Spleen (tissue), 11 donors: ENCODE results near the gene PGM3. TPM values are rescaled to one million over a fixed set of nuclear protein-coding genes. Genes with fewer than 3 reads are reported as not detected.

Experiments used
- DNase-seq: peaks from one replicate; pipeline ENCODE4 v3.0.0-alpha.2; 2020
- H3K27ac ChIP-seq, 8 donors: fragments of 200-600 bp; sonication (generic) in 7 of 8; 1 replicate in 4 of 8; 2 replicates in 4 of 8; pipeline versions ENCODE4 v1.5.0 to v1.8.0; 2016 to 2021; ENCODE audit warnings: inconsistent platforms in 4 of 8, mild to moderate bottlenecking in 4 of 8, moderate library complexity in 1 of 8
- H3K27me3 ChIP-seq, 7 donors: fragments of 200-600 bp; sonication (generic) in 6 of 7; replicated peaks in 1 of 7; 1 replicate in 4 of 7; 2 replicates in 3 of 7; pipeline versions ENCODE4 v1.5.0 to v1.8.0; 2016 to 2021; ENCODE audit warnings: inconsistent platforms in 3 of 7, mild to moderate bottlenecking in 1 of 7
- H3K36me3 ChIP-seq, 6 donors: fragments of 200-600 bp; sonication (generic) in 5 of 6; 1 replicate in 4 of 6; 2 replicates in 2 of 6; pipeline versions ENCODE4 v1.5.0 to v1.8.0; 2016 to 2021; ENCODE audit warnings: inconsistent platforms in 2 of 6
- H3K4me1 ChIP-seq, 6 donors: fragments of 200-600 bp; sonication (generic) in 5 of 6; 1 replicate in 3 of 6; 2 replicates in 3 of 6; pipeline versions ENCODE4 v1.5.0 to v1.8.0; 2016 to 2021; ENCODE audit warnings: inconsistent platforms in 3 of 6
- H3K4me3 ChIP-seq, 8 donors: fragments of 200-600 bp; sonication (generic) in 7 of 8; 1 replicate in 4 of 8; 2 replicates in 4 of 8; pipeline versions ENCODE4 v1.5.0 to v1.8.0; 2016 to 2021; ENCODE audit warnings: inconsistent platforms in 4 of 8, mild to moderate bottlenecking in 4 of 8, moderate library complexity in 2 of 8
- H3K9me3 ChIP-seq, 8 donors: fragments of 200-600 bp; sonication (generic) in 7 of 8; 1 replicate in 4 of 8; 2 replicates in 4 of 8; pipeline versions ENCODE4 v1.5.0 to v1.8.0; 2016 to 2021; ENCODE audit warnings: inconsistent platforms in 4 of 8
- POLR2A ChIP-seq, 3 donors: fragments of 450-650 bp; IDR thresholded peaks; one replicate each; pipeline ENCODE4 v1.5.1; 2017; ENCODE audit warnings: antibody characterized with exemption in 3 of 3, mild to moderate bottlenecking in 1 of 3
- POLR2AphosphoS5 ChIP-seq, 3 donors: sonication (generic); formaldehyde crosslinking; IDR thresholded peaks; one replicate each; pipeline ENCODE4 v1.5.1; 2017; ENCODE audit warnings: antibody characterized with exemption in 3 of 3
- WGBS, 5 donors: extraction: QIAGEN DNeasy Blood & Tissue Kit in 3 of 5; methylation state at CpG; one replicate each; pipeline versions ENCODE4 v1.1.5 to v1.1.7; 2013 to 2018; 5-methylcytosine and 5-hydroxymethylcytosine counted together
- intact Hi-C: fragments of 100-400 bp; cut with DNase I; formaldehyde crosslinking; loops from one replicate; pipeline ENCODE4 v1.15.0; 2023; ENCODE audit warnings: low total_unique reads
- polyA plus RNA-seq, 3 donors: library from polyadenylated mRNA; stranded (reverse); fragments of 200-250 nt; gene quantifications; one replicate each; pipeline ENCODE4 v1.2.1, GENCODE V29; 2013
- total RNA-seq, 7 donors: library from RNA; depleted of rRNA in 3 of 7; stranded (reverse); fragments of >200 nt in 3 of 7; fragmentation: NEBNext Ultra II Directional in 4 of 7; extraction: Animal tissue kit (Norgen Biotek cat#: 25700) in 4 of 7; gene quantifications; one replicate each; pipeline versions ENCODE4 v1.1.0 to v1.2.1, GENCODE V29; 2016 to 2021
- TF ChIP-seq, protein P1 (sequence below), 11 experiments: fragments of 200-600 bp in 7 of 11; fragments of 450-650 bp in 4 of 11; sonication (generic) in 4 of 11; IDR thresholded peaks in 8 of 11; conservative IDR thresholded peaks in 3 of 11; 1 replicate in 7 of 11; 2 replicates in 4 of 11; pipeline versions ENCODE4 v1.4.0 to v1.8.0; 2016 to 2021; ENCODE audit warnings: antibody characterized with exemption in 11 of 11, inconsistent platforms in 4 of 11, mild to moderate bottlenecking in 1 of 11
- donor health status: healthy with polysubstance abuse.
- donor health status: DM: no; HTN: no; CAD: no; lungs with moderate emphysema.
- donor health status: DM: no; HTN: no; CAD: no.
- donor health status: Bipolar disorder and iron deficiency.
- donor health status: healthy.
- donor health status: DM: no; HTN: no; CAD: no.
- donor health status: DM: yes; HTN: yes; CAD: no.

Gene PGM3
- total and polyA plus RNA-seq, 10 donors: 3.5 to 32.9 (median 22.9) TPM

DNA sequence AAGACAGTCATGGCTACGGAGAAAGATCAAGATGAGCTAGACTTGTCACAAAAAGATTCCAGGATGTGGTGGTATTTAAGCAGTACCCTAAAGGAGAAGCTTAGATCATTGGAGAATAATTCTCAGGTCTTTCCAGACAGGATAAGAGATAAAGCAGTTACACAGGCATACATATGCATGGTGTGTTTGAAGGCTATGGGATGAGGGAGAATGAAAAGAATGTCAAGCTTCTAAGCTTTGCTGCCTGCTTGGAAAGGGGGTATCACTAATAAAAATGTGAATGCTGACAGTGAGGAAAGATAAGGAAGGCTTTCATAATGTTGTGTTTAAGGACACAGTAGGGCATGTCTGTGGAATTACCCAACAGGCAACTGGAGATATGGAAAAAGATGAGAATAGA is 28.2 kb upstream of the PGM3 start:
- Histone ChIP-seq H3K9me3 (no peaks in the 10 kb centered on the region), H3K27ac (no peak overlapping the region), H3K4me3 (no peak overlapping the region), H3K27me3 (no peaks in the 10 kb centered on the region), H3K36me3 (no peaks in the 10 kb centered on the region), H3K4me1 (no peaks in the 10 kb centered on the region)
- DNase-seq: no peak
- intact Hi-C loops: loop anchor here (5.0 kb wide), 1 partner anchor 296 kb away; no protein-coding TSS in a partner anchor
- 90 to 100% (median 95%) methylated on average over 1 of the region's 1 CpG for WGBS, 5 donors
- TF ChIP-seq, protein P1, sequence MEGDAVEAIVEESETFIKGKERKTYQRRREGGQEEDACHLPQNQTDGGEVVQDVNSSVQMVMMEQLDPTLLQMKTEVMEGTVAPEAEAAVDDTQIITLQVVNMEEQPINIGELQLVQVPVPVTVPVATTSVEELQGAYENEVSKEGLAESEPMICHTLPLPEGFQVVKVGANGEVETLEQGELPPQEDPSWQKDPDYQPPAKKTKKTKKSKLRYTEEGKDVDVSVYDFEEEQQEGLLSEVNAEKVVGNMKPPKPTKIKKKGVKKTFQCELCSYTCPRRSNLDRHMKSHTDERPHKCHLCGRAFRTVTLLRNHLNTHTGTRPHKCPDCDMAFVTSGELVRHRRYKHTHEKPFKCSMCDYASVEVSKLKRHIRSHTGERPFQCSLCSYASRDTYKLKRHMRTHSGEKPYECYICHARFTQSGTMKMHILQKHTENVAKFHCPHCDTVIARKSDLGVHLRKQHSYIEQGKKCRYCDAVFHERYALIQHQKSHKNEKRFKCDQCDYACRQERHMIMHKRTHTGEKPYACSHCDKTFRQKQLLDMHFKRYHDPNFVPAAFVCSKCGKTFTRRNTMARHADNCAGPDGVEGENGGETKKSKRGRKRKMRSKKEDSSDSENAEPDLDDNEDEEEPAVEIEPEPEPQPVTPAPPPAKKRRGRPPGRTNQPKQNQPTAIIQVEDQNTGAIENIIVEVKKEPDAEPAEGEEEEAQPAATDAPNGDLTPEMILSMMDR (IDR thresholded peaks at IDR 0.05 in 8 of 11, conservative IDR thresholded peaks at IDR 0.05 in 3 of 11): no peak
- no peak for TF ChIP-seq POLR2AphosphoS5 (IDR thresholded peaks at IDR 0.05)
- TF ChIP-seq POLR2A (IDR thresholded peaks at IDR 0.05): no peak

DNA sequence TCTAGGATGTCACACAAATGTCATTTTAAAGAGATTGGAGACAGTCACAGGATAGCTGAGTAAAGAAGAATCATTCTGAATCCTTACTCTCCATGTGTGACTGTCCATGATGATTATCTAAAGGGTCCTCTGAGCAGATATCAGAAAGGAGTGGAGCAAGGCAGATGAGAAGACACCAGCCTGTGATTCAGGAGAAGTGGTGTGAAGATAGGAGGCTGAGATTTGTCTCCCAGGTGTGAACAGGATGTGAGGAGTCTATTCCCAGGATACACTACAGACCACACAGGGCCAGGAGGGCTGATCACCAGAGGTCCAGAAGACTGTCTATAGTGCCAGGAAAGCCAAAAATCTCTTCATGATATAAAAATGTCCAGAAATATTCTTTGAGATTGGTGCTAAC is 27.1 kb upstream of the PGM3 start:
- no peak for DNase-seq
- Histone ChIP-seq H3K36me3 (no peaks in the 10 kb centered on the region), H3K4me1 (peaks cover 0 to 4% (median 0%) of the 10 kb centered on the region in 6 donors), H3K27me3 (no peaks in the 10 kb centered on the region), H3K4me3 (no peak overlapping the region), H3K9me3 (no peaks in the 10 kb centered on the region), H3K27ac (no peak overlapping the region)
- intact Hi-C loops: loop anchor here (5.0 kb wide), 1 partner anchor 297 kb away; no protein-coding TSS in a partner anchor
- TF ChIP-seq, protein P1 (IDR thresholded peaks at IDR 0.05 in 8 of 11, conservative IDR thresholded peaks at IDR 0.05 in 3 of 11): no peak
- TF ChIP-seq POLR2AphosphoS5 (IDR thresholded peaks at IDR 0.05) (no peak), POLR2A (IDR thresholded peaks at IDR 0.05) (no peak)

DNA sequence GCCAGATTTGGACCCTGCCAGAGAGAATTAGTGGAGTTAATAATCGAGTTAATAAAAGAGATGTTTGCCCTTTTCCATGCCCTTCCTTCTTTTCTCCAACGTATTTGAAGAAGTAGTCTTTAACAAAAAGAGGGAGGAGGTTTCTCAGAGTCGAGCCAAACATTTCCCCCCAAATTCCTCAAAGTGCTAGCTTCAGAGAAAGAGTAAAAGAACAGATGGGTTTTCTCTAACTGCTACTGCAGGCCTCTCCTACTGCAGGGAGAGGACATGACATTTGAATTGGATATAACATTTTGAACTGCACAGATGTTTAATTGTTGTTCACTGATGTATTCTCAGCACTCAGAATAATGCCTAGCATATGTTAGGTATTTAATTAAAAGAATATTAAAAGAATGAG is 25.6 kb upstream of the PGM3 start:
- no peaks in the 10 kb centered on the region for H3K9me3 ChIP-seq
- intact Hi-C loops: no loop called here
- H3K4me1 ChIP-seq: peaks cover 0 to 7% (median 0%) of the 10 kb centered on the region in 6 donors
- no peaks in the 10 kb centered on the region for H3K36me3 ChIP-seq
- 44 to 73% (median 54%) methylated on average over 3 of the region's 3 CpGs for WGBS, 5 donors
- no peak overlapping the region for H3K4me3 ChIP-seq
- DNase-seq: no peak
- TF ChIP-seq POLR2AphosphoS5 (IDR thresholded peaks at IDR 0.05) (no peak), POLR2A (IDR thresholded peaks at IDR 0.05) (no peak)
- TF ChIP-seq, protein P1 (IDR thresholded peaks at IDR 0.05 in 8 of 11, conservative IDR thresholded peaks at IDR 0.05 in 3 of 11): no peak
- H3K27ac ChIP-seq: no peak overlapping the region
- H3K27me3 ChIP-seq: no peaks in the 10 kb centered on the region

DNA sequence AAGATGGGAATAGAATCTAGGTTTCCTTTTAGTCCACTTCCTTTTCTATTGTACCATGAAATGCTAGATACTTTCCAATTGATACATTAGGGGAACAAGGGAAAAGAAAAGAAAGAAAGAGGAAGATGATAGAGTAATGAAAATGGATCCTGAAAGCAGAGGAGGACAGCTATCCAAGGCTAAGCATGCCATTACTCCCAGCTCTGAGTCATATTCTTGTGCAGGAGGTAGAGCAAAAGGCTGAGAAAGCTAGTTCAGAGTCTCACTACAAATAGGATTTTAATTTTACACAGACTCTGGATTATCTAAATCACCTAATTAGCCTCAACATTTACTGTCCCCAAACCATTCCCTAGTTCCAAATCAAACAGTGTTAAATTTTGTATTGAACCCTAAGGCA is 23.7 kb upstream of the PGM3 start:
- H3K4me1 ChIP-seq: peaks cover 0 to 7% (median 0%) of the 10 kb centered on the region in 6 donors
- H3K9me3 ChIP-seq: no peaks in the 10 kb centered on the region
- no peak overlapping the region for H3K27ac ChIP-seq
- TF ChIP-seq POLR2A (IDR thresholded peaks at IDR 0.05) (no peak), POLR2AphosphoS5 (IDR thresholded peaks at IDR 0.05) (no peak)
- TF ChIP-seq, protein P1 (IDR thresholded peaks at IDR 0.05 in 8 of 11, conservative IDR thresholded peaks at IDR 0.05 in 3 of 11): no peak
- DNase-seq: no peak
- intact Hi-C loops: no loop called here
- H3K4me3 ChIP-seq: no peak overlapping the region
- H3K27me3 ChIP-seq: no peaks in the 10 kb centered on the region
- H3K36me3 ChIP-seq: no peaks in the 10 kb centered on the region
